NCI-H748 (cell line): ENCODE data around the gene VTA1.
"Not testable (repeated sequence)": the region's sequence is repeated elsewhere in the genome, so short reads cannot be mapped to it uniquely, and the experiment has no call there.

Source experiments
- DNase-seq: peaks from one replicate; lab custom pipeline; 2025; ENCODE audit not compliant: unreplicated experiment; lab: John Stamatoyannopoulos, UW

VTA1 gene

GRCh38 chr6:142225115-142225514 lies 78.1 kb downstream of the VTA1 start:
- no peak for DNase-seq

- no peak for DNase-seq
Measured at GRCh38 chr6:142225552-142225951, 78.5 kb downstream of the VTA1 start.

DNA sequence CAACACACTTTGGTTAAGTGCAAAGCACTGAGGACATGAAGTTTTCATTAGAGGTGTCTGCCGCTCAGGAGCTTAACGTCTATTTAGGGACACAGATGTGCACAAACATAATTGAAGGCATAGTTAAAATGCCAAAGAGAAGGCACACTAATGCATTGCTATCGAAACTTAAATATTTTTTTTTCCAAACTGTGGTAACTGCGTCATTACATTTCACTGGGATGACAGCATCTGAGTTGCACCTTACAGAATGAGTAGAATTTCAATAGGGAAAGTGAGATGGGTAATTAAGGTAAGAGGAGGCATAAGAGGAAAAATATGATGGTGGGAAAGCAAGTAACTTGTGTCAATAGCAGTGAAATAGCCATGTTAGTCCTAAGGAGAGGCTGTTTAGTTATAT lies 79.7 kb downstream of the VTA1 start:
- DNase-seq, result no peak

- DNase-seq, result not testable (repeated sequence)
Measured at GRCh38 chr6:142229518-142230270, 82.6 kb downstream of the VTA1 start.

DNA sequence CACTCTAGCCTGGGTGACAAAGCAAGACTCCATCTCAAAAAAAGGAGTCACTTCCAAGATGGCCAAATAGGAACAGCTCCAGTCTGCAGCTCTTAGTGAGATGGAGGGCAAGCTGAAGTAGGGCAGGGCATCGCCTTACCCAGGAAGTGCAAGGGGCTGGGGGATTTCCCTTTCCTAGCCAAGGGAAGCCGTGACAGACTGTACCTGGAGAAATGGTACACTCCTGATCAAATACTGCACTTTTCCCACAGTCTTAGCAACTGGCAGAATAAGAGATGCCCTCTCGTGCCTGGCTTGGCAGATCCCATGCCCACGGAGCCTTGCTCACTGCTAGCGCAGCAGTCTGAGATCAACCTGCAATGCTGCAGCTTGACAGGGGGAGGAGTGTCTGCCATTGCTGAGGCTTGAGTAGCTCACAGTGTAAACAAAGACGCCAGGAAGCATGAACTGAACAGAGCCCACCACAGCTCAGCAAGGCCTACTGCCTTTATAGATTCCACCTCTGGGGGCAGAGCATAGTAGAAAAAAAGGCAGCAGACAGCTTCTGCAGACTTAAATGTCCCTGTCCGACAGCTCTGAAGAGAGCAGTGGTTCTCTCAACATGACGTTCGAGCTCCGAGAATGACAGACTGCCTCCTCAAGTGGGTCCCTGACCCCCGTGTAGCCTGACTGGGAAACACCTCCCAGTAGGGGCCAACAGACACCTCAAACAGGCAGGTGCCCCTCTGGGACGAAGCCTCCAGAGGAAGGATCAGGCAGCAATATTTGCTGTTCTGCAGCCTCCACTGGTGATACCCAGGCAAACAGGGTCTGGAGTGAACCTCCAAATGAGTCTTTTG lies 85.4 kb downstream of the VTA1 start:
- peak; percentile 84 for DNase-seq

- no peak for DNase-seq
Measured at GRCh38 chr6:142233945-142234682, 87.1 kb downstream of the VTA1 start.

GRCh38 chr6:142235272-142235671 lies 88.2 kb downstream of the VTA1 start:
- DNase-seq, result no peak

DNA sequence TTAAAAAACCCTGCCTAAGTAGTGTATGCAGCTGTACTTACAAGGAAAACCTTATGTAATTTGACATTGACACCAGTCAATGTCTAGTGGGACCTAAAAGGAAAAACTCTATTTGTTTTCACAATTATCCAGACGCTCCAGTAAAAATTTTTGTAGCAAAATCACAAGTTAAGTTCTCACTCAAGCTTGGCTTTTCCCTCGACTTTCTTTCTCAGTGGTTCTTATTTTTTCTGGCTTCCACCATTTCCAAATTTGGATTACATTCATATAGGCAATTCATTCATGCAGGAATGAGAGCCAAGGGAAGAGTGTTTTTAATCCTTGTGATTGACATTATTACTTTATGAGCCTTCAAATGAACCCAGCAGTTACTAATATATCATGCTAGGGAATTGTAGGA lies 88.7 kb downstream of the VTA1 start:
- no peak for DNase-seq

- no peak for DNase-seq
Measured at GRCh38 chr6:142236691-142237090, 89.6 kb downstream of the VTA1 start.

DNA sequence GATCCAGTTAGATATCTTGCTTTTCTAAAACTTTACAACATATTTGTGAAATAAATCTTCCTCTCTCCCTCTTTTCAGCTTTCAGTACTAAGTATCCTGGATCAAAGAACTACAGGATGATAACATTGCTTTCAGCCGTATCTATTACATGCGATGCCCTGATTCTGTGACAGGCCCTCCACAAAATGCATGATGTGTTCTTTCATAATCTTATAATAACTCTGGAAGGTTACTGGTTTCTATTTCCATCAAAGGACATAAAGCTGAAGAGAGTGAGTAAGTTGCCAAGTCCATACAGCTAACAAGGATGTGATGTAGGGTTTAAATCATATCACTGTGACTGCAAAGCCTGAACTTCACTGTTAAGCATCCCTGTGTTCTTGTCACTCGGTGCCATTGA lies 91.8 kb downstream of the VTA1 start:
- no peak for DNase-seq

GRCh38 chr6:142240179-142240578 lies 93.1 kb downstream of the VTA1 start:
- no peak for DNase-seq

DNA sequence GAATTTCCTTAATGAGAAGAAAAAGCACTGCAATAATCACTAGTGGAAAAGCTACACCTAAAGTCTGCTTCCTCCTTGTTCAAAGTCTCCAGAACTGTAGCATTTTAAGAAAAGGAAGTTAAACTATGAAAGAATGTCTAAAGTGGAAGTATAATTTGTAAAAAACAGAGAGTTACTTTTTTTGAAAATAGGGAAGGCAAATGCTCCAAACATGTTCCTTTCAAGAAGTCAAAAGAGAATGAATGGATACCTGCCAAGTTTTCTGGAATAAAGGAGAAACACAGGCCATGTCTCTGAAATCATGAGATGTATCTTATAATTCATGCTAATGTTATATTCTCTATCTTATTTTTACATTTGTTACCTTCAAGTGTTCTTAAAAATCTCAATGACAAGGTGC lies 94.0 kb downstream of the VTA1 start:
- DNase-seq, result no peak

GRCh38 chr6:142242269-142242668 lies 95.2 kb downstream of the VTA1 start:
- no peak for DNase-seq

DNA sequence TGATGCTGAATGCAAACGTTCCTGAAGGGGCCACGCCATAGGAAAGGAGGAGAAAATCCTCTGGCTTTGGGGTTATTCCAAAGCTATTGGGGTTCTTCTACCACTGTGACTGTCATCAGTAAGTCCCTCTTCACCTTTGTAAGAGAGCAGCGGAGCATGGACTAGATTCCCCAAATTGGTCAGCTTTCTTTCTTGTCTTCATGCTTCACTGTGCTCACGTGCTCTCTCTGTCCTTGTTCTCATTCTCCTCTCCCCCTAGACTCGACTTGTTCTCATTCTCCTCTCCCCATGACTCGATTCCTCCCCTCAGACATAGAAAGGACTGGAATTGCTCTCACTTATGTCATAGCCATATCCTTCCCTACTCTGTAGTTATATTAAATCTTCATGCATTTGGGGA lies 99.9 kb downstream of the VTA1 start:
- DNase-seq, result no peak

- no peak for DNase-seq
Measured at GRCh38 chr6:142249266-142249665, 102.2 kb downstream of the VTA1 start.

GRCh38 chr6:142251930-142252445 lies 104.9 kb downstream of the VTA1 start:
- no peak for DNase-seq

DNA sequence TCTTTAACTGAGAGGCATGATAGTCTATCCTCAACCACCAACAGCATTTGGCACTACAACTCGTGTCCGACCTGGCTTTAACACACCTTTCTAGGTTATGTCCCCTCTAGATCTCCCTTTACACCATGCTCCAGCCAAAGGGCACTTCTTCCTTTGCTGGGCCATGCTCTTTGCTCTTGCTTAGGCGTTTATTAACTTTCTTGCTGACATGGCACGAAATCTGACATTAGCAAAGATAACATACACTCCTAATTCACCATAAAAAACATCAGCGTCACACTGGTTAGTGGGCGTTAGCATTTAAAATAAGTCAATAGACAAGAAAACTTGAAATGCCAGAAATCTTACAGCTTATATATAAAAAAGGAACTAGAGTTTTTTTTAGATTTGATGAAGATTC lies 107.5 kb downstream of the VTA1 start:
- DNase-seq, result no peak

DNA sequence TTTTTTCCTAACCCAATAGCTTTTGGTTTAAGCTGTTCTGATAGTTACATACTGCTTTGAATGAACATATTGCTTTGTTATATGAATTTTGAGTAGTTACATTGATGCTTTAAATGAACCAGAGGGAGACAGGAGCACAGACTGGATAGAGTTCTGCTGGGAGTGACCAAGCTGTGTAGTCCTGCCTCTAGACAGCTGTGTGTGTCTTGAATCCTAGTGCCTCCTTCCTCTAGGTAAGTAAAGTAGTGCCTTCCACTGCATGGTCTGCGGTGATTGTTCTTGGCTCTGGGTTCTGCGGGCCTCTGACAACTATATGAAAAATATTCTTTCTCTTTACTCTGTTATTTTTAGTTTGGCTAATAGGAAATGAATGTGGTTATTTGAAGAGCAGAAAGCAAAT lies 108.7 kb downstream of the VTA1 start:
- no peak for DNase-seq

DNA sequence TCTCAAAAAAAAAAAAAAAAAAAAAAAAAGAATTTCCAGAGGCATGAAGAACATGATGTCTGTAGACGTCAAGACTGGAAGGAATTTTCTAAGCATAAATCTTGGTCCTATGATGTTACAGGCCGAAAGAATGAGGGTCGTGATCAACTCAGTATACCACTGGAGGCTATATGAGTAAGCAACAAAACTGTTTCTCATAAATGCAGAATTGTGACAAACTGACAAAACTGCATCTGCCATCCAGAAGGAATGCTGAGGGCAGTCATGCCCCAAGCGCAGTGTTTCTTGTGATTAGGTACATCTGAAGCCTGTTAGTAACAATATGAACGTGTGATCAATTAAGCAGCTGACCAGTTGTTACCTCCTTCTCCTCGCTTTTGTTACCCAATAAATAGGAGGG lies 111.2 kb downstream of the VTA1 start:
- no peak for DNase-seq

DNA sequence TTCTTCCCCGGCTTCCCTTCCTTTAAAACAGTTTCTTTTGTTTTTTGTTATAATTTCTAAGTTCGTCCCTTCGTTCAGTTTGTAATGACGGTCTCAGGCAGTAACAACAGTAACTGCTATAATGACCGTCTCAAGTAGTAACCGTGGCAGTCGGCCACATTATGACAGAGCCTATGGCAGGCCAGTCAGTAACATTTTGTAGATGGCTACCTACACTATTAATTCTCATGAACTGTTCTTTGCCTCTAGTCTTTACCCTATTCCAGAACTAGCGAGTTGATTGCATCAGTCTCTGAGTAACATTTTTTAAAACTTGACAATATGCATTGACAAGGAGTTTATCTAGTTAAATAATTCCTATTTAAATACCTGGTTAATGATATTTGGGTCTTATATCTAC lies 111.7 kb downstream of the VTA1 start:
- no peak for DNase-seq

GRCh38 chr6:142260748-142261147 lies 113.7 kb downstream of the VTA1 start:
- no peak for DNase-seq

DNA sequence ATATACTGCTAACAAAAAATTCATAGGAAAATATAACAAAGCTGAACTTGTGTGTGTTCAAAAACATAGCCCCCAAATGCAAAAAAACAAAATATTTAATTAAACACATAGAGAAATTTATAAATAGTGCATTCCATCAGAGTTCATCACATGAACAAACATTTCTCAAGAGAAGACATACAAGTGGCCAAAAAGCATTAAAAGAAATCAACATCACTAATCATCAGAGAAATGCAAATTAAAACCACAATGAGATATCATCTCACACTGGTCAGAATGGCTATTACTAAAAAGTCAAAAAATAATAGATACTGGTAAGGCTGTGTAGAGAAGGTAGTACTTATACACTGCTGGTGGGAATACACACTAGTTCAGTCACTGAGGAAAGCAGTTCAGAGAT lies 115.2 kb downstream of the VTA1 start:
- DNase-seq, result no peak
